Measurements from ENCODE around the gene CAMTA1.

DNA sequence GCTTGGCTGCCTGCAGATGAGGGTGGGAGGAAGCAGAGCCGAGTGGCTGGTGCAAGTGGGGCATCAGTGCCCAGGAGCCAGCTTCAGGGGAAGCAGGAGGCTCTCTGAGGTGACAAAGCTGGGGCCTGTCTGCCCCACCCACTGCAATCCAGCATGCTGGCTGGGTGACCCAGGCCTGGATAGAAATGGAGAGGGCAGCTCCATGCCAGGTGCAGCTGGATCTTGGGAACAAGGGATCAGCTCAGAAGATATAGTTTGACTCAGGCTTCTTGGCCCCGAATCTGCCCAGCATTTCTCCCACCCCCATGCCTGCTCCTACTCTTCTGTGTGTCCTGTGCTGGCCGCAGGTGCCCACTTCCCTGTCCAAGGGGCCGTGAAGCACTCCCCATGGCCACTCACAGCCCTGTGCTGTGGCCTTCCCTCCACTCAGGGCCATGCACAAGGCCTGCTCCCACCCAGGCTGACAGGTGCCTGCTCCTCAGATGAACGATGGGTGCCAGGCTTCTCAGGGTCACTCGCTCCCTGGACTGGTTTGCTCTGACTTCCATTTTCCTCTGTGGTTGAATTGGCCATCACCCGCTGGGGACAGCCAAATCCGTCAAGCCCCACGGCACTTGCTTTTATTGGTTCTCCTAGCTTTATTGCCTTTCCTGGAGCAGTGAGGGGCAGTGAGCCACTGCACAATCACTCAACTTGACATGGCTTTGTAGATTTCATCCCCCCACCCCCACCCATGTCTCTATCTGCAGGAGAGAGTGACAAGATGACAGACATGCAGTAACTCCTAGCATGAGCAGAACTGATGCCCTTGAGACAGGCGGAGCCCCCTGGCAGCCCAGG is 811.1 kb downstream of the CAMTA1 start:
- TF ChIP-seq EZH2 (IDR thresholded peaks at IDR 0.05; ENCODE audit: insufficient read depth, low read length): no peak
- TF ChIP-seq, protein P1, sequence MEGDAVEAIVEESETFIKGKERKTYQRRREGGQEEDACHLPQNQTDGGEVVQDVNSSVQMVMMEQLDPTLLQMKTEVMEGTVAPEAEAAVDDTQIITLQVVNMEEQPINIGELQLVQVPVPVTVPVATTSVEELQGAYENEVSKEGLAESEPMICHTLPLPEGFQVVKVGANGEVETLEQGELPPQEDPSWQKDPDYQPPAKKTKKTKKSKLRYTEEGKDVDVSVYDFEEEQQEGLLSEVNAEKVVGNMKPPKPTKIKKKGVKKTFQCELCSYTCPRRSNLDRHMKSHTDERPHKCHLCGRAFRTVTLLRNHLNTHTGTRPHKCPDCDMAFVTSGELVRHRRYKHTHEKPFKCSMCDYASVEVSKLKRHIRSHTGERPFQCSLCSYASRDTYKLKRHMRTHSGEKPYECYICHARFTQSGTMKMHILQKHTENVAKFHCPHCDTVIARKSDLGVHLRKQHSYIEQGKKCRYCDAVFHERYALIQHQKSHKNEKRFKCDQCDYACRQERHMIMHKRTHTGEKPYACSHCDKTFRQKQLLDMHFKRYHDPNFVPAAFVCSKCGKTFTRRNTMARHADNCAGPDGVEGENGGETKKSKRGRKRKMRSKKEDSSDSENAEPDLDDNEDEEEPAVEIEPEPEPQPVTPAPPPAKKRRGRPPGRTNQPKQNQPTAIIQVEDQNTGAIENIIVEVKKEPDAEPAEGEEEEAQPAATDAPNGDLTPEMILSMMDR (IDR thresholded peaks at IDR 0.05; ENCODE audit: insufficient read depth, low read depth, low read length): no peak

All from astrocyte (in vitro differentiated cells and primary cell).